ENCODE data around the gene RADIL. TPM values are rescaled to one million over a fixed set of nuclear protein-coding genes. Genes with fewer than 3 reads are reported as not detected.

Gene RADIL
- total and polyA plus RNA-seq, 2 donors (not counting 1 experiment from before 2014, with no cell fraction given), result not detected

DNA sequence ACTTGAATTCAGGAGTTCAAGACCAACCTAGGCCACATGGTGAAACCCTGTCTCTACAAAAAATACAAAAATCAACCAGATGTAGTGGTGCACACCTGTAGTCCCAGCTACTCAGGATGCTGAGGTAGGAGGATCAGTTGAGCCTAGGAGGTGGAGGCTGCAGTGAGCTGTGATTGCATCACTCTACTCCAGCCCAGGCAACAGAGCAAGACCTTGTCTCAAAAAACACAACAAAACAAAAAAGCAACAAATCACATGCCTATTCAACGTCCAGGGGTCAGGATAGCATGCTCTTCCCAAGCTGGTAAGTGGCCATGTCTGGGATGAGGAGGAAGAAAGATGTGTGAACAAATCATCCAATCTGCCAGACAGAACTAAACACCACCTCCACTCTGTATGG is 6.2 kb upstream of the RADIL start:
- DNase-seq (no peak), ATAC-seq (ENCODE audit: low read depth) (no peak)
- Histone ChIP-seq H2AFZ (ENCODE audit: insufficient read depth, low read depth, low read length, poor library complexity, severe bottlenecking) (no peak overlapping the region), H4K20me1 (ENCODE audit: control insufficient read depth, insufficient read depth, low read length, poor library complexity, severe bottlenecking) (no peaks in the 10 kb centered on the region), H3K27ac (ENCODE audit: low read length in 2 of 2) (no peak overlapping the region), H3K79me2 (ENCODE audit: control insufficient read depth, insufficient read depth, low read length) (no peaks in the 10 kb centered on the region), H3K9me3 (ENCODE audit: control extremely low read depth in 1 of 3, control insufficient read depth in 2 of 3, insufficient read depth in 1 of 3, low read length in 2 of 3) (peaks cover 0 to 11% (median 0%) of the 10 kb centered on the region in 3 donors), H3K4me1 (ENCODE audit: control insufficient read depth in 2 of 2, insufficient read depth in 2 of 2, low read length in 2 of 2) (no peaks in the 10 kb centered on the region), H3K9ac (ENCODE audit: low read length) (no peak overlapping the region), H3K36me3 (replicated peaks in 1 of 2; ENCODE audit: control extremely low read depth in 1 of 2, control insufficient read depth in 1 of 2, extremely low read depth in 1 of 2, insufficient read depth in 2 of 2, low read length in 1 of 2) (no peaks in the 10 kb centered on the region), H3K4me3 (ENCODE audit: control extremely low read depth in 1 of 5, extremely low read depth in 1 of 5, insufficient read depth in 1 of 5, low read depth in 2 of 5, low read length in 4 of 5) (no peak overlapping the region), H3K27me3 (replicated peaks in 1 of 4; ENCODE audit: control extremely low read depth in 1 of 4, control insufficient read depth in 3 of 4, insufficient read depth in 4 of 4, low read length in 3 of 4) (peaks cover 0 to 6% (median 2%) of the 10 kb centered on the region in 4 experiments), H3K4me2 (replicated peaks; ENCODE audit: low read depth, low read length, poor library complexity, severe bottlenecking) (no peak overlapping the region)
- TF ChIP-seq EZH2 (IDR thresholded peaks at IDR 0.05; ENCODE audit: borderline replicate concordance, insufficient read depth, low read depth, low read length, poor library complexity, severe bottlenecking), result no peak
- TF ChIP-seq, protein P1, sequence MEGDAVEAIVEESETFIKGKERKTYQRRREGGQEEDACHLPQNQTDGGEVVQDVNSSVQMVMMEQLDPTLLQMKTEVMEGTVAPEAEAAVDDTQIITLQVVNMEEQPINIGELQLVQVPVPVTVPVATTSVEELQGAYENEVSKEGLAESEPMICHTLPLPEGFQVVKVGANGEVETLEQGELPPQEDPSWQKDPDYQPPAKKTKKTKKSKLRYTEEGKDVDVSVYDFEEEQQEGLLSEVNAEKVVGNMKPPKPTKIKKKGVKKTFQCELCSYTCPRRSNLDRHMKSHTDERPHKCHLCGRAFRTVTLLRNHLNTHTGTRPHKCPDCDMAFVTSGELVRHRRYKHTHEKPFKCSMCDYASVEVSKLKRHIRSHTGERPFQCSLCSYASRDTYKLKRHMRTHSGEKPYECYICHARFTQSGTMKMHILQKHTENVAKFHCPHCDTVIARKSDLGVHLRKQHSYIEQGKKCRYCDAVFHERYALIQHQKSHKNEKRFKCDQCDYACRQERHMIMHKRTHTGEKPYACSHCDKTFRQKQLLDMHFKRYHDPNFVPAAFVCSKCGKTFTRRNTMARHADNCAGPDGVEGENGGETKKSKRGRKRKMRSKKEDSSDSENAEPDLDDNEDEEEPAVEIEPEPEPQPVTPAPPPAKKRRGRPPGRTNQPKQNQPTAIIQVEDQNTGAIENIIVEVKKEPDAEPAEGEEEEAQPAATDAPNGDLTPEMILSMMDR (IDR thresholded peaks at IDR 0.05), result no peak
- Mint-ChIP-seq H3K4me1 (no peaks in the 10 kb centered on the region), H3K27ac (no peak overlapping the region), H3K27me3 (peaks cover 33% of the 10 kb centered on the region), H3K4me3 (no peak overlapping the region), H3K9me3 (ENCODE audit: insufficient read depth) (peaks cover 1% of the 10 kb centered on the region)
- no CpG with 5 or more reads among the region's 1 CpG for WGBS (ENCODE audit: insufficient coverage)
- intact Hi-C loops (cut with micrococcal nuclease), result no loop called here
- ChIA-PET POLR2A (no interaction called here), CTCF (no interaction called here)

DNA sequence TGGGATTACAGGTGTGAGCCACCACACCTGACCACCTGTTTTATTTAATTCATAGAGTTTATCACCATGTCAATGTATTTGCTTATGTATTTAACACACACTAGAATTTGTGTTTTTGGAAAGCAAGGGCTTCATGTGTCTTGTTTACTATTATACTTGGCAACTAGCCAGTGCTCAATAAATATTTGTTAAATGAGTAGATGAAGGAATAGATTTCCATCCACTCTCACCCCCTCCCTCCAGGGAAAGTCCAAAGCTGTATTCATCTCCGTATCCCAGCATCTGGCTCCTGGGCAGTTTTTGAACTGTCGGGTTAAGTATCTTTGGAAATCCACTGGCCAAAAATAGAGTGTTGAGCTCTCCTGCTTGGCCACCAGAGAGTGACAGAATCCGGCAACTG is 4.6 kb upstream of the RADIL start:
- Histone ChIP-seq H3K9ac (ENCODE audit: low read length) (no peak overlapping the region), H3K27ac (ENCODE audit: low read length in 2 of 2) (no peak overlapping the region), H2AFZ (ENCODE audit: insufficient read depth, low read depth, low read length, poor library complexity, severe bottlenecking) (no peak overlapping the region), H3K9me3 (ENCODE audit: control extremely low read depth in 1 of 3, control insufficient read depth in 2 of 3, insufficient read depth in 1 of 3, low read length in 2 of 3) (peaks cover 0 to 12% (median 0%) of the 10 kb centered on the region in 3 donors), H3K4me2 (replicated peaks; ENCODE audit: low read depth, low read length, poor library complexity, severe bottlenecking) (no peak overlapping the region), H4K20me1 (ENCODE audit: control insufficient read depth, insufficient read depth, low read length, poor library complexity, severe bottlenecking) (no peaks in the 10 kb centered on the region), H3K27me3 (replicated peaks in 1 of 4; ENCODE audit: control extremely low read depth in 1 of 4, control insufficient read depth in 3 of 4, insufficient read depth in 4 of 4, low read length in 3 of 4) (peaks cover 0 to 17% (median 9%) of the 10 kb centered on the region in 4 experiments), H3K4me3 (ENCODE audit: control extremely low read depth in 1 of 5, extremely low read depth in 1 of 5, insufficient read depth in 1 of 5, low read depth in 2 of 5, low read length in 4 of 5) (no peak overlapping the region), H3K36me3 (replicated peaks in 1 of 2; ENCODE audit: control extremely low read depth in 1 of 2, control insufficient read depth in 1 of 2, extremely low read depth in 1 of 2, insufficient read depth in 2 of 2, low read length in 1 of 2) (no peaks in the 10 kb centered on the region), H3K4me1 (ENCODE audit: control insufficient read depth in 2 of 2, insufficient read depth in 2 of 2, low read length in 2 of 2) (peaks cover 3 to 7% of the 10 kb centered on the region in 2 donors), H3K79me2 (ENCODE audit: control insufficient read depth, insufficient read depth, low read length) (no peaks in the 10 kb centered on the region)
- H3K9me3 Mint-ChIP-seq (ENCODE audit: insufficient read depth), result peaks cover 1% of the 10 kb centered on the region
- no peak overlapping the region for H3K27ac Mint-ChIP-seq
- ATAC-seq (ENCODE audit: low read depth) (no peak), DNase-seq (no peak)
- TF ChIP-seq, protein P1 (IDR thresholded peaks at IDR 0.05), result no peak
- no peak for TF ChIP-seq EZH2 (IDR thresholded peaks at IDR 0.05; ENCODE audit: borderline replicate concordance, insufficient read depth, low read depth, low read length, poor library complexity, severe bottlenecking)
- peaks cover 42% of the 10 kb centered on the region for H3K27me3 Mint-ChIP-seq
- intact Hi-C loops (cut with micrococcal nuclease), result no loop called here
- H3K4me3 Mint-ChIP-seq, result no peak overlapping the region
- POLR2A ChIA-PET, result no interaction called here
- WGBS (ENCODE audit: insufficient coverage), result 91% methylated on average over 3 of the region's 3 CpGs
- H3K4me1 Mint-ChIP-seq, result peaks cover 5% of the 10 kb centered on the region
- CTCF ChIA-PET, result no interaction called here
